ENCODE results near the gene RTP1.

Gene RTP1

DNA sequence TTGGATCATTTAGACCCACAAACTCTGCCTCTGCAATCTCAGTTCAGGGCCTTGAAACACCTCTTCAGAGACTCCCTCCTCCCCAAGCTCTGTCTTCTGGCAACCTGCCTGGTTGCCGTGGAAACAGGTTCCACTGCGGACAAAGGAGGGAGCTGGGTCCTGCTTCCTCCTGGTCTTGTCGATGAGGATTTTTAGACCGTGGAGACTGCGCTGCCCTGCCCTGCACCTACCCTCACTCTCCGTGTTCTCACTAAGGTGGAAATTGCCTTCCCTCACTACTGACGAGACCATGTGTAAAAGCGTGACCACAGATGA is at the start of gene RTP1:
RTP1 (plus strand) TSS at position 152 of the 315 bp plus-strand sequence; CDS start at position 182, 30 bp downstream.
- no peak for DNase-seq (ENCODE audit: extremely low read depth, low read depth)
- no peak for TF ChIP-seq CTCF (IDR thresholded peaks at IDR 0.05; ENCODE audit: low read depth, low read length)

DNA sequence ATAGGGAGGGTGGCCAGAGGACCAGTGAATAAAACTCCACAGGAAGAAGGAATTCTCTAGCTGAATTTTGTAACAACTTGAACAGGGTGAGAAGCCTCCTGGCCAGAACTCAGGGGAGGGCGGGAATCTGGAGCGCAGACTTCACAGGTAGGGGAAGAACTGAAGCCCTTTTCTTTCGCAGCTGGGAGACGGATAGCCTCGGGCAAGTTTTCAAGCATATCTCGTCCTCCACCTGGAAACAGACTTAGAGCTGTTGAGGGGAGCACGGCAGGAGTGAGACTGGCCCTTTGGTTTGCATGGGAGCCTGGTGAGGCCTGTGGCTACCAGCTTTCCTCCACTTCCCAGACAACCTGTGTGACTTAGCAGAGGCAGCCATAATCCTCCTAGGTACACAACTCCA is 47.1 kb upstream of the RTP1 start:
- no peak for DNase-seq (ENCODE audit: extremely low read depth, low read depth)
- TF ChIP-seq CTCF (IDR thresholded peaks at IDR 0.05; ENCODE audit: low read depth, low read length), result no peak

DNA sequence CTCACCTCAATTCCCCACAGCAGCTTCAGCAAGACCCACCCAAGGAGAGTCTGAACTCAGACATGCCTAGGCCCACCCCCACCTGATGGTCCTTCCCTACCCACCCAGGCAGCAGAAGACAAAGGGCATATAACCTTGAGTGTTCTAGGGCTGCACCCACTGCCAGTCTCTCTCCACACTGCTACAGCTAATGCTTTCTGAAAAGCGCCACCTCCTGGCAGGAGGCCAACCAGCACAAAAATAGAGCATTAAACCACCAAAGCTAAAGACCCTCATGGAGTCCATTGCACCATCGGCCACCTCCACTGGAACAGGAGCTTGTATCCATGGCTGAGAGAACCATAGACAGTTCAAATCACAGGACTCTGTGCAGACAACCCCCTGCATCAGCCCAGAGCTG is 46.7 kb upstream of the RTP1 start:
- DNase-seq (ENCODE audit: extremely low read depth, low read depth), result no peak

GRCh38 chr3:187161556-187161955 is 35.7 kb upstream of the RTP1 start:
- TF ChIP-seq CTCF (IDR thresholded peaks at IDR 0.05; ENCODE audit: low read depth, low read length), result no peak
- DNase-seq (ENCODE audit: extremely low read depth, low read depth), result no peak

More for the DNA sequence above, 46.7 kb upstream of the RTP1 start:
- TF ChIP-seq CTCF (IDR thresholded peaks at IDR 0.05; ENCODE audit: low read depth, low read length), result no peak

- no peak for TF ChIP-seq CTCF (IDR thresholded peaks at IDR 0.05; ENCODE audit: low read depth, low read length)
These were observed 34.9 kb upstream of the RTP1 start for GRCh38 chr3:187162265-187162953.

GRCh38 chr3:187165144-187165543 is 32.1 kb upstream of the RTP1 start:
- DNase-seq (ENCODE audit: extremely low read depth, low read depth), result no peak
- peak; percentile 62 for TF ChIP-seq CTCF (IDR thresholded peaks at IDR 0.05; ENCODE audit: low read depth, low read length)

More at GRCh38 chr3:187162265-187162953, 34.9 kb upstream of the RTP1 start:
- no peak for DNase-seq (ENCODE audit: extremely low read depth, low read depth)

GRCh38 chr3:187166750-187167149 is 30.5 kb upstream of the RTP1 start:
- DNase-seq (ENCODE audit: extremely low read depth, low read depth), result no peak
- TF ChIP-seq CTCF (IDR thresholded peaks at IDR 0.05; ENCODE audit: low read depth, low read length), result no peak

All from AG09319 (cell line).